ENCODE results near the gene DISP1. TPM values are rescaled to one million over a fixed set of nuclear protein-coding genes. Genes with fewer than 3 reads are reported as not detected.

DISP1 gene
- total and polyA plus RNA-seq, 10 of the 15 experiments (the other 5 are each of a cell fraction or from before 2014, with no cell fraction given), result 0.11 to 1.4 (median 0.72) TPM

- TF ChIP-seq RB1 (IDR thresholded peaks at IDR 0.05; ENCODE audit: borderline replicate concordance) (no peak), MEF2B (IDR thresholded peaks at IDR 0.05; ENCODE audit: partially characterized antibody, poor library complexity, severe bottlenecking) (no peak), ZNF274 (IDR thresholded peaks at IDR 0.05; ENCODE audit: insufficient read depth, insufficient read length) (no peak), MYC (IDR thresholded peaks at IDR 0.05; ENCODE audit: insufficient read depth, insufficient read length, insufficient replicate concordance, low read length, severe bottlenecking) (no peak), NBN (IDR thresholded peaks at IDR 0.05) (no peak), BACH1 (IDR thresholded peaks at IDR 0.05; ENCODE audit: borderline replicate concordance) (no peak), TCF7 (IDR thresholded peaks at IDR 0.05; ENCODE audit: borderline replicate concordance) (no peak), STAT1 (conservative IDR thresholded peaks at IDR 0.05) (no peak), BHLHE40 (IDR thresholded peaks at IDR 0.05; ENCODE audit: borderline replicate concordance in 1 of 2, low read depth in 2 of 2, low read length in 1 of 2) (no peak)
- TF ChIP-seq, protein P1, sequence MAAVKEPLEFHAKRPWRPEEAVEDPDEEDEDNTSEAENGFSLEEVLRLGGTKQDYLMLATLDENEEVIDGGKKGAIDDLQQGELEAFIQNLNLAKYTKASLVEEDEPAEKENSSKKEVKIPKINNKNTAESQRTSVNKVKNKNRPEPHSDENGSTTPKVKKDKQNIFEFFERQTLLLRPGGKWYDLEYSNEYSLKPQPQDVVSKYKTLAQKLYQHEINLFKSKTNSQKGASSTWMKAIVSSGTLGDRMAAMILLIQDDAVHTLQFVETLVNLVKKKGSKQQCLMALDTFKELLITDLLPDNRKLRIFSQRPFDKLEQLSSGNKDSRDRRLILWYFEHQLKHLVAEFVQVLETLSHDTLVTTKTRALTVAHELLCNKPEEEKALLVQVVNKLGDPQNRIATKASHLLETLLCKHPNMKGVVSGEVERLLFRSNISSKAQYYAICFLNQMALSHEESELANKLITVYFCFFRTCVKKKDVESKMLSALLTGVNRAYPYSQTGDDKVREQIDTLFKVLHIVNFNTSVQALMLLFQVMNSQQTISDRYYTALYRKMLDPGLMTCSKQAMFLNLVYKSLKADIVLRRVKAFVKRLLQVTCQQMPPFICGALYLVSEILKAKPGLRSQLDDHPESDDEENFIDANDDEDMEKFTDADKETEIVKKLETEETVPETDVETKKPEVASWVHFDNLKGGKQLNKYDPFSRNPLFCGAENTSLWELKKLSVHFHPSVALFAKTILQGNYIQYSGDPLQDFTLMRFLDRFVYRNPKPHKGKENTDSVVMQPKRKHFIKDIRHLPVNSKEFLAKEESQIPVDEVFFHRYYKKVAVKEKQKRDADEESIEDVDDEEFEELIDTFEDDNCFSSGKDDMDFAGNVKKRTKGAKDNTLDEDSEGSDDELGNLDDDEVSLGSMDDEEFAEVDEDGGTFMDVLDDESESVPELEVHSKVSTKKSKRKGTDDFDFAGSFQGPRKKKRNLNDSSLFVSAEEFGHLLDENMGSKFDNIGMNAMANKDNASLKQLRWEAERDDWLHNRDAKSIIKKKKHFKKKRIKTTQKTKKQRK (IDR thresholded peaks at IDR 0.05; ENCODE audit: low read depth, low read length), result no peak
- TF ChIP-seq, protein P2, sequence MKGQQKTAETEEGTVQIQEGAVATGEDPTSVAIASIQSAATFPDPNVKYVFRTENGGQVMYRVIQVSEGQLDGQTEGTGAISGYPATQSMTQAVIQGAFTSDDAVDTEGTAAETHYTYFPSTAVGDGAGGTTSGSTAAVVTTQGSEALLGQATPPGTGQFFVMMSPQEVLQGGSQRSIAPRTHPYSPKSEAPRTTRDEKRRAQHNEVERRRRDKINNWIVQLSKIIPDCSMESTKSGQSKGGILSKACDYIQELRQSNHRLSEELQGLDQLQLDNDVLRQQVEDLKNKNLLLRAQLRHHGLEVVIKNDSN (IDR thresholded peaks at IDR 0.05; ENCODE audit: borderline replicate concordance, extremely low read length, insufficient read depth, low read depth, low read length), result no peak
- TF ChIP-seq, protein P3, sequence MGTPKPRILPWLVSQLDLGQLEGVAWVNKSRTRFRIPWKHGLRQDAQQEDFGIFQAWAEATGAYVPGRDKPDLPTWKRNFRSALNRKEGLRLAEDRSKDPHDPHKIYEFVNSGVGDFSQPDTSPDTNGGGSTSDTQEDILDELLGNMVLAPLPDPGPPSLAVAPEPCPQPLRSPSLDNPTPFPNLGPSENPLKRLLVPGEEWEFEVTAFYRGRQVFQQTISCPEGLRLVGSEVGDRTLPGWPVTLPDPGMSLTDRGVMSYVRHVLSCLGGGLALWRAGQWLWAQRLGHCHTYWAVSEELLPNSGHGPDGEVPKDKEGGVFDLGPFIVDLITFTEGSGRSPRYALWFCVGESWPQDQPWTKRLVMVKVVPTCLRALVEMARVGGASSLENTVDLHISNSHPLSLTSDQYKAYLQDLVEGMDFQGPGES (IDR thresholded peaks at IDR 0.05), result no peak
Observed at GRCh38 chr1:222767152-222767571, 47.7 kb upstream of the DISP1 start (continued).

Measured in GM12878 (cell line).